ENCODE measurements around the gene MRGPRX4.
"Not testable (repeated sequence)": the region's sequence is repeated elsewhere in the genome, so short reads cannot be mapped to it uniquely, and the experiment has no call there.

MRGPRX4 gene

DNA sequence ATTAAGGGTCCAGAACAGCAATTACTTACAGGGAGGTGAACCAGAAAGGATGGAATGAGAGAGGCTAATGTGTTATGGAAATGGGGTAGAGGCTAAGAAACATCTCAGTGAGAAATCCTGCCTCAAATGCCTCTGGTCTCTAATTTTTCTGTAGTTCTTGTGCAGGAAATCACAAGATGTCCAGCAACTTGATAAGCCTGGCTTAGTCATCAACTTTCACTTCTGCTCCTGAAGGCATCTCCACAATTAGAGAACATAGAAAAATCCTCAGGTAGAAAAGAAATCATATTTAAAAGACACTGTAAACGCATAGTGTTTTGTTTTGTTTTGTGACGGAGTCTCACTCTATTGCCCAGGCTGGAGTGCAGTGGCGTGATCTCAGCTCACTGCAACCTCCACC lies 18.7 kb downstream of the MRGPRX4 start:
- H3K4me3 ChIP-seq (ENCODE audit: low read depth, low read length): no peak overlapping the region
- TF ChIP-seq, protein P1, sequence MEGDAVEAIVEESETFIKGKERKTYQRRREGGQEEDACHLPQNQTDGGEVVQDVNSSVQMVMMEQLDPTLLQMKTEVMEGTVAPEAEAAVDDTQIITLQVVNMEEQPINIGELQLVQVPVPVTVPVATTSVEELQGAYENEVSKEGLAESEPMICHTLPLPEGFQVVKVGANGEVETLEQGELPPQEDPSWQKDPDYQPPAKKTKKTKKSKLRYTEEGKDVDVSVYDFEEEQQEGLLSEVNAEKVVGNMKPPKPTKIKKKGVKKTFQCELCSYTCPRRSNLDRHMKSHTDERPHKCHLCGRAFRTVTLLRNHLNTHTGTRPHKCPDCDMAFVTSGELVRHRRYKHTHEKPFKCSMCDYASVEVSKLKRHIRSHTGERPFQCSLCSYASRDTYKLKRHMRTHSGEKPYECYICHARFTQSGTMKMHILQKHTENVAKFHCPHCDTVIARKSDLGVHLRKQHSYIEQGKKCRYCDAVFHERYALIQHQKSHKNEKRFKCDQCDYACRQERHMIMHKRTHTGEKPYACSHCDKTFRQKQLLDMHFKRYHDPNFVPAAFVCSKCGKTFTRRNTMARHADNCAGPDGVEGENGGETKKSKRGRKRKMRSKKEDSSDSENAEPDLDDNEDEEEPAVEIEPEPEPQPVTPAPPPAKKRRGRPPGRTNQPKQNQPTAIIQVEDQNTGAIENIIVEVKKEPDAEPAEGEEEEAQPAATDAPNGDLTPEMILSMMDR (IDR thresholded peaks at IDR 0.05; ENCODE audit: low read depth, low read length): no peak

- TF ChIP-seq, protein P1 (IDR thresholded peaks at IDR 0.05; ENCODE audit: low read depth, low read length): no peak
- no peak overlapping the region for H3K4me3 ChIP-seq (ENCODE audit: low read depth, low read length)
Observed at GRCh38 chr11:18193010-18193409, 20.4 kb downstream of the MRGPRX4 start.

DNA sequence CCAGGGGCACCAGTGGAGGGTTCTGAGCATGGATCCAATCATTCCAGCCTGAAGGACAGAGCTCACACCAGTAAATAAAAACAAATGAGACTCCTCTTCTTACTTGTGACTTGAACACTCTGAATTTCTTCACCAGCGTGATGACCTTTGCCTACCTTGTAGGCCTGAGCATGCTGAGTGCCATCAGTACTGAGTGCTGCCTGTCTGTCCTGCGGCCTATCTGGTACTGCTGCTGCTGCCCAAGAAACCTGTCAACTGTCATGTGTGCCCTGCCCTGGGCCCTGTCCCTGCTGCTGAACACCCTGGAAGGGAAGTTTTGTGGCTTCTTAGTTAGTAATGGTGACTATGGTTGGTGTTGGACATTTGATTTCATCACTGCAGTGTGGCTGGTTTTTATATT lies 23.9 kb downstream of the MRGPRX4 start:
- TF ChIP-seq, protein P1 (IDR thresholded peaks at IDR 0.05; ENCODE audit: low read depth, low read length): no peak
- H3K4me3 ChIP-seq (ENCODE audit: low read depth, low read length): no peak overlapping the region

DNA sequence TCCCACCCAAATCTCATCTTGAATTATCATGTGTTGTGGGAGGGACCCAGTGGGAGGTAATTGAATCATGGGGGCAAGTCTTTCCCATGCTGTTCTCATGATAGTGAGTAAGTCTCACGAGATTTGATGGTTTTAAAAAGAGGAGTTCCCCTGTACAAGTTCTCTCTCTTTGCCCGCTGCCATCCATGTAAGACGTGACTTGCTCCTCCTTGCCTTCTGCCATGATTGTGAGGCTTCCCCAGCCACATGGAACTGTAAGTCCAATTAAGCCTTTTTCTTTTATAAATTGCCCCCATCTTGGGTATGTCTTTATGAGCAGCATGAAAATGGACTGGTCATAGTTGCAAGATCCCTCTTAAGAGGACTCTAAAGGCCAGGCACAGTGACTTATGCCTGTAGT lies 25.1 kb downstream of the MRGPRX4 start:
- H3K4me3 ChIP-seq (ENCODE audit: low read depth, low read length): not testable (repeated sequence)

- TF ChIP-seq, protein P1 (IDR thresholded peaks at IDR 0.05; ENCODE audit: low read depth, low read length): peak; percentile 33; the same call in 1 of the 2 replicates
- no peak overlapping the region for H3K4me3 ChIP-seq (ENCODE audit: low read depth, low read length)
Observed at GRCh38 chr11:18203723-18204122, 31.1 kb downstream of the MRGPRX4 start.

- H3K4me3 ChIP-seq (ENCODE audit: low read depth, low read length): no peak overlapping the region
- TF ChIP-seq, protein P1 (IDR thresholded peaks at IDR 0.05; ENCODE audit: low read depth, low read length): no peak
Observed at GRCh38 chr11:18204220-18204619, 31.6 kb downstream of the MRGPRX4 start.

GRCh38 chr11:18204771-18205170 lies 32.1 kb downstream of the MRGPRX4 start:
- H3K4me3 ChIP-seq (ENCODE audit: low read depth, low read length): no peak overlapping the region
- TF ChIP-seq, protein P1 (IDR thresholded peaks at IDR 0.05; ENCODE audit: low read depth, low read length): no peak

DNA sequence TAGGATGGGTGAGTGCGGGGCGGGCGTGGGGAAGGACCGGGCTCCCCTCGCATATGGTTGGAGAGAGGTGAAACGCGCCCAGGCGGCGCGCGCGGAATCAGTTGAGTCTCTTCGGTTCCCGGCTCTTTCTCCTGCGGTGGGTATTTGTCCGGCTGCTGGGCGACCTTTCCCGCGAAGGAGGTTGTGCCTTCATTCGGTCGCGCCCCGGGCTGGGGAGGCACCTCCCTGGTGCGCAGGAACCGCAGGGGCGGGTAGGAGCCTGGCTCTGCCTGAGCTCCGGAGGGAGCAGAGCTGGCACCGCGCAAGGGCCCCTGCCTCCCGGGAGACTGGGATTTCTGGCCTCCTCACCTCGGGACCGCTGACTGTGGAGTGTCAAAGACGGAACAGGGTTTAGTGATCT lies 36.4 kb downstream of the MRGPRX4 start:
- H3K4me3 ChIP-seq (ENCODE audit: low read depth, low read length): no peak overlapping the region
- TF ChIP-seq, protein P1 (IDR thresholded peaks at IDR 0.05; ENCODE audit: low read depth, low read length): no peak
